Measurements from ENCODE around the gene PCNP. TPM values are rescaled to one million over a fixed set of nuclear protein-coding genes. Genes with fewer than 3 reads are reported as not detected.

Gene PCNP
- total and polyA plus RNA-seq, 9 of the 15 experiments (the other 6 are each of a cell fraction or from before 2014, with no cell fraction given) = 54.3 to 170 (median 150) TPM

GRCh38 chr3:101561630-101562328, 12.2 kb upstream of the PCNP start, which contains the start of gene TRMT10C (continued):
- TF ChIP-seq ZNF311 (CRISPR knock-in tag; IDR thresholded peaks at IDR 0.05) (no peak), VEZF1 (CRISPR knock-in tag; IDR thresholded peaks at IDR 0.05) (peak; percentile 18; the same call in 1 of the 2 replicates), RBM25 (IDR thresholded peaks at IDR 0.05; ENCODE audit: low read depth, low read length, severe bottlenecking) (no peak), FOXJ3 (CRISPR knock-in tag; IDR thresholded peaks at IDR 0.05) (no peak), NBN (IDR thresholded peaks at IDR 0.05; ENCODE audit: low read depth) (no peak; the same call in 1 of the 2 replicates), TSC22D4 (tag; IDR thresholded peaks at IDR 0.05) (no peak), ZNF395 (CRISPR knock-in tag; IDR thresholded peaks at IDR 0.05) (no peak; the same call in 1 of the 2 replicates), EGR1 (conservative IDR thresholded peaks at IDR 0.05) (no peak), MAFK (IDR thresholded peaks at IDR 0.05; ENCODE audit: low read length) (no peak), MBD2 (IDR thresholded peaks at IDR 0.05; ENCODE audit: borderline replicate concordance, low read depth) (peak; percentile 67; the same call in 1 of the 2 replicates), SMC3 (conservative IDR thresholded peaks at IDR 0.05; ENCODE audit: insufficient read depth, low read depth, low read length) (no peak), DEAF1 (CRISPR knock-in tag; IDR thresholded peaks at IDR 0.05) (no peak), E2F4 (CRISPR knock-in tag; IDR thresholded peaks at IDR 0.05; ENCODE audit: low read depth) (no peak), HDAC8 (tag; IDR thresholded peaks at IDR 0.05) (no peak), PKNOX1 (IDR thresholded peaks at IDR 0.05) (peak; percentile 78), SIX5 (IDR thresholded peaks at IDR 0.05; ENCODE audit: borderline replicate concordance in 1 of 2, insufficient read depth in 1 of 2, low read depth in 1 of 2, low read length in 2 of 2) (peak in 1 of 2 experiments; percentile 28; a peak in 1 of 4 replicates), E4F1 (CRISPR knock-in tag; IDR thresholded peaks at IDR 0.05; ENCODE audit: borderline replicate concordance) (no peak), NFATC3 (IDR thresholded peaks at IDR 0.05) (no peak)

All from K562 (cell line).